Immature natural killer cell (primary cell): ENCODE measurements around the gene POMC. TPM values are rescaled to one million over a fixed set of nuclear protein-coding genes. Genes with fewer than 3 reads are reported as not detected.

Source experiments
- DNase-seq, 3 donors: peaks; one replicate each; pipeline ENCODE4 v3.0.0; 2022; ENCODE audit warnings: mixed read lengths in 1 of 3
- H3K27ac Mint-ChIP-seq, 6 donors: one replicate each; pipeline ENCODE4 v1.8.0; 2020; ENCODE audit warnings: mixed read lengths in 6 of 6, mild to moderate bottlenecking in 5 of 6, inconsistent platforms in 4 of 6, moderate library complexity in 3 of 6
- H3K27me3 Mint-ChIP-seq, 3 donors: one replicate each; pipeline ENCODE4 v1.8.0; 2020 to 2021; ENCODE audit warnings: low read depth in 3 of 3, mild to moderate bottlenecking in 3 of 3, mixed read lengths in 3 of 3, moderate library complexity in 3 of 3, inconsistent platforms in 1 of 3
- H3K36me3 Mint-ChIP-seq, 3 donors: one replicate each; pipeline ENCODE4 v1.8.0; 2020; ENCODE audit warnings: mixed read lengths in 3 of 3, inconsistent platforms in 2 of 3, mild to moderate bottlenecking in 2 of 3
- H3K4me1 Mint-ChIP-seq, 2 donors: one replicate each; pipeline ENCODE4 v1.8.0; 2020; ENCODE audit warnings: inconsistent platforms in 2 of 2, mild to moderate bottlenecking in 2 of 2, mixed read lengths in 2 of 2, moderate library complexity in 1 of 2
- H3K4me3 Mint-ChIP-seq, 5 donors: one replicate each; pipeline ENCODE4 v1.8.0; 2020; ENCODE audit warnings: mild to moderate bottlenecking in 5 of 5, mixed read lengths in 5 of 5, inconsistent platforms in 3 of 5, moderate library complexity in 3 of 5
- H3K9me3 Mint-ChIP-seq, 6 donors: one replicate each; pipeline ENCODE4 v1.8.0; 2020; ENCODE audit warnings: mild to moderate bottlenecking in 6 of 6, mixed read lengths in 6 of 6, inconsistent platforms in 4 of 6, moderate library complexity in 3 of 6
- polyA plus RNA-seq, 3 donors: library from polyadenylated mRNA; unstranded; fragments of 300-500 nt; fragmentation: Illumina TruSeq; gene quantifications; one replicate each; pipeline ENCODE4 v1.2.3, GENCODE V29; 2021

The POMC gene
- polyA plus RNA-seq, 3 donors from 2014 or later = 7.0 to 15.7 (median 12.8) TPM

- no peaks in the 10 kb centered on the region for H3K36me3 Mint-ChIP-seq
- no peak overlapping the region for H3K27ac Mint-ChIP-seq
- H3K4me3 Mint-ChIP-seq = no peak overlapping the region
Observed at GRCh38 chr2:25197336-25198208, 29.2 kb upstream of the POMC start.

GRCh38 chr2:25194576-25195122 lies 26.3 kb upstream of the POMC start:
- H3K36me3 Mint-ChIP-seq = no peaks in the 10 kb centered on the region
- no peaks in the 10 kb centered on the region for H3K9me3 Mint-ChIP-seq
- no peak overlapping the region for H3K27ac Mint-ChIP-seq
- H3K27me3 Mint-ChIP-seq = peaks cover 0 to 3% (median 1%) of the 10 kb centered on the region in 3 donors
- no peaks in the 10 kb centered on the region for H3K4me1 Mint-ChIP-seq
- no peak overlapping the region for H3K4me3 Mint-ChIP-seq
- no peak for DNase-seq

More at GRCh38 chr2:25197336-25198208, 29.2 kb upstream of the POMC start:
- peaks cover 5% of the 10 kb centered on the region in 2 donors for H3K4me1 Mint-ChIP-seq
- peaks cover 0 to 3% (median 1%) of the 10 kb centered on the region in 3 donors for H3K27me3 Mint-ChIP-seq
- H3K9me3 Mint-ChIP-seq = no peaks in the 10 kb centered on the region
- no peak for DNase-seq

GRCh38 chr2:25190536-25190935 lies 22.2 kb upstream of the POMC start:
- H3K36me3 Mint-ChIP-seq = no peaks in the 10 kb centered on the region
- no peaks in the 10 kb centered on the region for H3K4me1 Mint-ChIP-seq
- DNase-seq = no peak
- no peak overlapping the region for H3K4me3 Mint-ChIP-seq
- no peak overlapping the region for H3K27ac Mint-ChIP-seq
- H3K27me3 Mint-ChIP-seq = peaks cover 0 to 1% (median 0%) of the 10 kb centered on the region in 3 donors
- no peaks in the 10 kb centered on the region for H3K9me3 Mint-ChIP-seq

GRCh38 chr2:25188405-25188804 lies 20.0 kb upstream of the POMC start:
- Mint-ChIP-seq H3K36me3 (peaks cover 0 to 4% (median 0%) of the 10 kb centered on the region in 3 donors), H3K4me3 (no peak overlapping the region), H3K4me1 (no peaks in the 10 kb centered on the region), H3K27me3 (peaks cover 0 to 1% (median 0%) of the 10 kb centered on the region in 3 donors), H3K9me3 (no peaks in the 10 kb centered on the region), H3K27ac (no peak overlapping the region)
- DNase-seq = no peak

- H3K4me3 Mint-ChIP-seq = no peak overlapping the region
- peaks cover 0 to 1% (median 0%) of the 10 kb centered on the region in 3 donors for H3K27me3 Mint-ChIP-seq
- peaks cover 0 to 4% (median 0%) of the 10 kb centered on the region in 3 donors for H3K36me3 Mint-ChIP-seq
- no peaks in the 10 kb centered on the region for H3K4me1 Mint-ChIP-seq
- no peak for DNase-seq
- no peak overlapping the region for H3K27ac Mint-ChIP-seq
- no peaks in the 10 kb centered on the region for H3K9me3 Mint-ChIP-seq
Observed at GRCh38 chr2:25187729-25188350, 19.5 kb upstream of the POMC start.

GRCh38 chr2:25184254-25184653 lies 15.9 kb upstream of the POMC start:
- no peaks in the 10 kb centered on the region for H3K9me3 Mint-ChIP-seq
- peaks cover 0 to 2% (median 1%) of the 10 kb centered on the region in 3 donors for H3K27me3 Mint-ChIP-seq
- no peak overlapping the region for H3K4me3 Mint-ChIP-seq
- H3K4me1 Mint-ChIP-seq = no peaks in the 10 kb centered on the region
- no peak overlapping the region for H3K27ac Mint-ChIP-seq
- H3K36me3 Mint-ChIP-seq = peaks cover 0 to 4% (median 0%) of the 10 kb centered on the region in 3 donors
- DNase-seq = no peak

GRCh38 chr2:25178976-25179375 lies 10.6 kb upstream of the POMC start:
- Mint-ChIP-seq H3K4me1 (no peaks in the 10 kb centered on the region), H3K27ac (no peak overlapping the region), H3K36me3 (no peaks in the 10 kb centered on the region), H3K27me3 (peaks cover 0 to 12% (median 3%) of the 10 kb centered on the region in 3 donors), H3K4me3 (no peak overlapping the region), H3K9me3 (peaks cover 0 to 1% (median 0%) of the 10 kb centered on the region in 6 donors)
- no peak for DNase-seq

GRCh38 chr2:25177211-25177611 lies 8.8 kb upstream of the POMC start:
- DNase-seq = no peak
- no peak overlapping the region for H3K27ac Mint-ChIP-seq
- H3K9me3 Mint-ChIP-seq = peaks cover 0 to 1% (median 0%) of the 10 kb centered on the region in 6 donors

GRCh38 chr2:25176541-25177181 lies 8.3 kb upstream of the POMC start:
- Mint-ChIP-seq H3K27ac (no peak overlapping the region), H3K36me3 (no peaks in the 10 kb centered on the region), H3K4me3 (no peak overlapping the region), H3K27me3 (peaks cover 0 to 24% (median 8%) of the 10 kb centered on the region in 3 donors), H3K9me3 (peaks cover 0 to 1% (median 0%) of the 10 kb centered on the region in 6 donors), H3K4me1 (no peaks in the 10 kb centered on the region)
- DNase-seq = no peak

More at GRCh38 chr2:25177211-25177611, 8.8 kb upstream of the POMC start:
- H3K36me3 Mint-ChIP-seq = no peaks in the 10 kb centered on the region
- H3K27me3 Mint-ChIP-seq = peaks cover 0 to 19% (median 8%) of the 10 kb centered on the region in 3 donors
- no peaks in the 10 kb centered on the region for H3K4me1 Mint-ChIP-seq
- H3K4me3 Mint-ChIP-seq = no peak overlapping the region

- DNase-seq = no peak
- Mint-ChIP-seq H3K4me3 (no peak overlapping the region), H3K27me3 (peaks cover 1 to 29% (median 8%) of the 10 kb centered on the region in 3 donors), H3K27ac (no peak overlapping the region), H3K4me1 (no peaks in the 10 kb centered on the region), H3K9me3 (peaks cover 0 to 1% (median 0%) of the 10 kb centered on the region in 6 donors), H3K36me3 (no peaks in the 10 kb centered on the region)
Observed at GRCh38 chr2:25176138-25176537, 7.8 kb upstream of the POMC start.

- peaks cover 0 to 1% (median 0%) of the 10 kb centered on the region in 6 donors for H3K9me3 Mint-ChIP-seq
- DNase-seq = no peak
- H3K27me3 Mint-ChIP-seq = peaks cover 11 to 39% (median 17%) of the 10 kb centered on the region in 3 donors
- H3K36me3 Mint-ChIP-seq = no peaks in the 10 kb centered on the region
- no peaks in the 10 kb centered on the region for H3K4me1 Mint-ChIP-seq
- H3K27ac Mint-ChIP-seq = no peak overlapping the region
- no peak overlapping the region for H3K4me3 Mint-ChIP-seq
Observed at GRCh38 chr2:25174192-25174861, 5.9 kb upstream of the POMC start.

GRCh38 chr2:25173719-25174118 lies 5.3 kb upstream of the POMC start:
- Mint-ChIP-seq H3K27me3 (peaks cover 16 to 42% (median 17%) of the 10 kb centered on the region in 3 donors), H3K4me1 (peaks cover 3 to 5% of the 10 kb centered on the region in 2 donors)

GRCh38 chr2:25170888-25171287 lies 2.5 kb upstream of the POMC start:
- H3K9me3 Mint-ChIP-seq = peaks cover 0 to 1% (median 0%) of the 10 kb centered on the region in 6 donors
- peaks cover 7 to 12% of the 10 kb centered on the region in 2 donors for H3K4me1 Mint-ChIP-seq
- DNase-seq = no peak
- H3K27ac Mint-ChIP-seq = no peak overlapping the region
- H3K4me3 Mint-ChIP-seq = no peak overlapping the region
- H3K27me3 Mint-ChIP-seq = peaks cover 15 to 48% (median 27%) of the 10 kb centered on the region in 3 donors
- H3K36me3 Mint-ChIP-seq = no peaks in the 10 kb centered on the region

More at GRCh38 chr2:25173719-25174118, 5.3 kb upstream of the POMC start:
- Mint-ChIP-seq H3K27ac (no peak overlapping the region), H3K4me3 (no peak overlapping the region), H3K9me3 (peaks cover 0 to 1% (median 0%) of the 10 kb centered on the region in 6 donors), H3K36me3 (no peaks in the 10 kb centered on the region)
- DNase-seq = no peak
